Measurements from ENCODE around the gene MRGPRG.

GRCh38 chr11:3174387-3174786, 44.2 kb downstream of the MRGPRG start:
- TF ChIP-seq CTCF (IDR thresholded peaks at IDR 0.05; ENCODE audit: borderline replicate concordance, extremely low read depth, low read length, poor library complexity, severe bottlenecking): no peak
- no peak for TF ChIP-seq EZH2 (IDR thresholded peaks at IDR 0.05; ENCODE audit: borderline replicate concordance, low read depth, low read length, severe bottlenecking)
